NB4 (cell line): ENCODE results near the gene FAM200C.

ENCODE experiments used
- POLR2A ChIP-seq: IDR thresholded peaks from 2 replicates; pipeline ENCODE4 v1.6.1; 2011; ENCODE audit warnings: mild to moderate bottlenecking; ENCODE audit not compliant: insufficient read length; ENCODE audit errors: extremely low read depth
- TF ChIP-seq, protein P1 (sequence below): IDR thresholded peaks from one replicate; pipeline ENCODE4 v1.5.1; 2012; ENCODE audit warnings: low read depth, low read length
- TF ChIP-seq, protein P2 (sequence below): IDR thresholded peaks from 2 replicates; pipeline ENCODE4 v1.6.1; 2011; ENCODE audit warnings: low read depth, low read length

- TF ChIP-seq, protein P1, sequence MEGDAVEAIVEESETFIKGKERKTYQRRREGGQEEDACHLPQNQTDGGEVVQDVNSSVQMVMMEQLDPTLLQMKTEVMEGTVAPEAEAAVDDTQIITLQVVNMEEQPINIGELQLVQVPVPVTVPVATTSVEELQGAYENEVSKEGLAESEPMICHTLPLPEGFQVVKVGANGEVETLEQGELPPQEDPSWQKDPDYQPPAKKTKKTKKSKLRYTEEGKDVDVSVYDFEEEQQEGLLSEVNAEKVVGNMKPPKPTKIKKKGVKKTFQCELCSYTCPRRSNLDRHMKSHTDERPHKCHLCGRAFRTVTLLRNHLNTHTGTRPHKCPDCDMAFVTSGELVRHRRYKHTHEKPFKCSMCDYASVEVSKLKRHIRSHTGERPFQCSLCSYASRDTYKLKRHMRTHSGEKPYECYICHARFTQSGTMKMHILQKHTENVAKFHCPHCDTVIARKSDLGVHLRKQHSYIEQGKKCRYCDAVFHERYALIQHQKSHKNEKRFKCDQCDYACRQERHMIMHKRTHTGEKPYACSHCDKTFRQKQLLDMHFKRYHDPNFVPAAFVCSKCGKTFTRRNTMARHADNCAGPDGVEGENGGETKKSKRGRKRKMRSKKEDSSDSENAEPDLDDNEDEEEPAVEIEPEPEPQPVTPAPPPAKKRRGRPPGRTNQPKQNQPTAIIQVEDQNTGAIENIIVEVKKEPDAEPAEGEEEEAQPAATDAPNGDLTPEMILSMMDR = no peak
- TF ChIP-seq, protein P2, sequence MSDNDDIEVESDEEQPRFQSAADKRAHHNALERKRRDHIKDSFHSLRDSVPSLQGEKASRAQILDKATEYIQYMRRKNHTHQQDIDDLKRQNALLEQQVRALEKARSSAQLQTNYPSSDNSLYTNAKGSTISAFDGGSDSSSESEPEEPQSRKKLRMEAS = no peak
- no peak for TF ChIP-seq POLR2A
Measured at GRCh38 chr5:160379511-160379910, 20.3 kb downstream of the FAM200C start.
